Fibroblast of upper back skin (primary cell): ENCODE data around the gene LRP11.
"Not testable (repeated sequence)": the region's sequence is repeated elsewhere in the genome, so short reads cannot be mapped to it uniquely, and the experiment has no call there.

Experiments
- DNase-seq: peaks from one replicate; pipeline ENCODE4 v3.0.0-alpha.2; 2013

The LRP11 gene

DNA sequence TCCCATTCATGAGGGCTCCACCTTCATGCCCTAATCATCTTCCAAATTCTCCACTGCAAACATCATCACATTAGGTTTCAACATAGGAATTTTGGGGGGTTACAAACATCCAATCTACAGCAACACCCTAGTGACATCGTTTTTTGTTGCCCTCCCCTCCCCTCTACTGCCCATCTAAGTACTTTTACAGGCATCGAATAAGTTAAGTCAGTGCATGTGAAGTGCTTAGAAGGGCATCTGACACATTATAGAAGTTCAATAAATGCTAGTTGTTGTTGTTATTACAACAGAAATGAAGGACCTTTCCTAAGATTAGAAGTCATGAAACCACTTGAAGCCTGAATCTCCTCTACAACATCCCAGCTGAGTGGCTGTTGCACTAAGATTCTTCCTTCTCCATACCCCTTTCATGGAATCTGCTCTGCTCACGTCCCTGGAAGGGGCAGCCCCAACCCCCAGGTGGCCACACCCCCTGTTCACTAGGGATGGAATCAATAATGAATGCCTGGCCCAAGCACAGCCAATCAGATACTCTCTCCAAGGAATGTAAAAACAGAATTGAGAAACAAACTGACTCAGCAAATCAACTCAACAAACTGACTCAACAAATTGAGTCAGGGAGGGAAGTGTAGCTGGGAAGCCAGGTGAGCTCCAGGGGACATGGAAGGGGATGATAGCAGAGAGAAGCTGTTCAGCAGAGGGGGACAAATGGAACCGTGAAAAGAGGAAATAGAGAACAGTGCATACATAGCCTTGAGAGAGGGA, 3.9 kb upstream of the LRP11 start:
- DNase-seq, result peak; percentile 38

DNA sequence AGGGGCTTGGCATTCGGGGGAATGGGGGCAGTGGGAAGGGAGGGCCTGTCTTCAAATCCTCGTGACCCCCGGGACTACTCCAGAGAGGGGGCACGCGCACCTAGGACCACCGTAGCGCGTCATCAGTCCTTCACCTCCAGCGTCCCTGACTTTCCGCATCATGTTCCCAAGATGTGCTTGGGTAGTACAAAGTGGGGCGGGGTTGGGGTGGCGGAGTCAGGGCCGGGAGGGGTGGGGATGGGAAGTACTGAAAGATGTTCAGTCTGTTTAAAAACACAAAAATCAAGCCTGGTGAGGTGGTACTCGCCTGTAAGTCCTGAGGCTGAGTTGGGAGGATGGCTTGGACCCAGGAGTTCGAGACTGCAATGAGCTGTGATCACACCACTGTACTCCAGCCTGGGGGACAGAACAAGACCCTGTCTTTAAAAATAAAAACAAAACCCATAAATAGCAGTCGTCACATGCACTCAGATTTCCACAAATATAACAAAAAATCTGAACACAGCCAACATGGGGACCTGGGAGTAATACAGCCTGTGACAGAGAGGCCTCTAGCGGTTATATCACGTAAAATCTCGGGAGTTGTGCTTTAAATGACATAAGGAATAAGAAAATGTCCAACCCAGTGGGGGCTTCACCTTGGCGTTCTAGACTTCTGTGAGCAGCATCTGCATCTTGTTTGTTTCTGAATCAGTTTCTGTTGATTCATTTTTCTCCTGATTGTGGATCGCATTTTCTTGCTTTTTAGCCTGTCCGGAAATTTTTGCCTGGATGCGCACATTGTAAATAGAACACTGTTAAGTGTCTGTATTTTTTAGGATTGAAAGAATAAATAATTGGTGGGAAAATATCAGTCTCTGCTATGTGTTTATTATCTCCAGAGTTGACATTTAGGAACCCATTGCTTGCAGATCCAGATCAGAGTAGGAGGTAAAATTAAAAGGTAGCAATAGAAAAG, 698 bp upstream of the LRP11 start:
- DNase-seq, result peak; percentile 67

DNA sequence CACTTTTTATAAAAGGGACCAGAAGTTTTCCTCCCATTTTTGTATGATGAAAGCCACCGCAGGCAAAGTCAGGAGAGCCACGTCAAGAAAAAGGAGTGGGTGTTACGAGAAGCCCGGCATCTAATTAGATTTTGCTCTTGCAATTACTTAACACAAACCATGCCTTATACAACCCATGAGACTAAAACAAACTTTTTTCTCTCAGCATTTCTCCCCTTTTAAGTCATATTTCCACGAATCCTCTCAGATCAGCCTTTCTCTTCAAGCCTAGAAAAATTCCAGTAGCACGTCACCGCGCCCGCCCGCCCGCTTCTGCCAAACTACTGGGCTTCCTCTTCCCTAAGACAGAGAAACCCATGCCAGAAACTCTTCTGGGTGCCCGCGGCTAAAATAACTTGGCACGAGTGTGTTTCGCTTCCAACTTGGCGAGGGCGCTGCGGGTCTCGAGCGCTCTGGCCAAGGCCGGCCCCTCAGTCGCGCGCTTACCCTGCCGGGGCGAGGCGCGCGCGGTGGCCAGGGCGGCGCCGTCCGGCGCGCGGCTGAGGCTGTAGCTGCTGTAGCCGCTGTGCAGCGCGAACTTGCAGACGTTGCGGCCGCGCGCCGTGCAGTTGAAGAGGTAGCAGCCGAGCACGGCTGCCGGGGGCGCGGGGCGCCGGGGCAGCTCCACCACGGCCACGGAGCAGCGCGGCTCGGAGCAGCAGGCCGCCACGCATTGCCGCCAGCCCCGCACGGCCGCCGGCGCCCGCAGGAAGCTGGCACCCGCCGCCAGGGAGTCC, 1.0 kb downstream of the LRP11 start:
- DNase-seq, result peak; percentile 52

- not testable (repeated sequence) for DNase-seq
These were observed 1.8 kb downstream of the LRP11 start for GRCh38 chr6:149862424-149862738.

DNA sequence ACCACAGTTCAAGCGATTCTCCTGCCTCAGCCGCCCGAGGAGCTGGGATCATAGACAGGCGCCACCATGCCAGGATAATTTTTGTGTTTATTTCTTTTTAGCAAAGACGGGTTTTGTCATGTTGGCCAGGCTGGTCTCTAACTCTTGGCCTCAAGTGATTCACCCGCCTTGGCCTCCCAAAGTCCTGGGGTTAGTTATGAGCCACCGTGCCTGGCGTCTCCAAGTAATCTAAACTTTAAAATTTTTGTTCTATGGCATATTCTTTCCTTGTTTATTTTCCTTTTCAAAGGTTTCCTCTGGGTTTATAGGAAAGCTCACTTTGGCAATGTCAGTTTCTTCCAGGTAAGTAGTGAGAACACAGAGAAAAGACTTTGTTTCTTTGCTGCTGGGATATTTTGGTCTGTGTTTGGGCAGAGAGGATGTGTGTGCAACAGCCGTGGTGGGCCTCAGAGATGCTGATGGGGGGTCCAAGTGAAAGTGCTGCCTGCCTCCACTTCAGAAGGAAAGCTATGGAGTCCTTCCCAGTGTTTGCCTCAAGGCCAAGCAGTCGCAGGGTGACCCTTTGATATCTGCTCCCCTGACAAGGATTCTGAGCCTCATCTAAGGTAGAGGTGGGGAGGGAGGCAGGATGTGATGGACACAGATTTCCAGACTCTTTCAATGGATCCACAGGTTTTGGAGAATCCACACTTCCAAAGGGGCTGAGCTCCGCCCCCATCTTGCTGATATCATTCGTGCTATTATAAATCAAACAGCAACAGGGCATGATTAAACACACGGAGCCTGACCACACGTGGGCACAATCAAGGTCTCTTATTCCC, 2.3 kb downstream of the LRP11 start:
- DNase-seq, result no peak

DNA sequence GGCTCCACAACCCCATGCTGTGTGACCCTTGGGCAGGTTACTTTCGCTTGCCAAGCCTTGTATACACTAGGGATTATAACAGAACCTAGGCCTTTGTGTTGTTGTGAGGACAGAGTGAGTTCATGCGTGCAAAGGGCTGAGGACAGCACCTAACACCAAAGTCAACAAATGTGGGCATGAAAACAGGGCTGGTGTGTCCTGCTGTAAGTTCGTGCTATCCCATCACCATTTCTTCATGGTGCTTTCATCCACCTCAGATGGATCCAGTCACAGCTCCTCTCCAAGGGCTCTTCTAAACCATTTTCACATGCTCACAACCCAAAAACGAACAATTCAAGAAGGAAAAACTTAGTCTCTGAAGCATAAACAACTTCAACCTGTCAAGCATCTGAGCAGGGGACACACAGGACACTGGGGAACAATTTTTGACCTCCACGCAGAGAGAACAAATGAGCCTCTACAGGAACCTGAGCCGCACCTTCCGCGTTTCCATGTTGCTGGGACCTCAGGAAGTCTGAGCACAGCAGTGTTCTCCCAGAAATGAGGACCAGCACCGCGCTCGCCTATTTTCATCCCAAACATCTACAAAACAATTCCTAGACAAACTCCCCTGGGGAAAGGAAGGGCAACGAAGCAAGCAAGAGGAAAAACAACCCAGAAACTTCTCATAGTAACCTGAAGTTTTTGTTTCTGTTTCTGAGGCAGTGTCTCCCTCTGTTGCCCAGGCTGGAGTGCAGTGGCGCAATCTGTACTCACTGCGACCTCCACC, 3.1 kb downstream of the LRP11 start:
- no peak for DNase-seq

DNA sequence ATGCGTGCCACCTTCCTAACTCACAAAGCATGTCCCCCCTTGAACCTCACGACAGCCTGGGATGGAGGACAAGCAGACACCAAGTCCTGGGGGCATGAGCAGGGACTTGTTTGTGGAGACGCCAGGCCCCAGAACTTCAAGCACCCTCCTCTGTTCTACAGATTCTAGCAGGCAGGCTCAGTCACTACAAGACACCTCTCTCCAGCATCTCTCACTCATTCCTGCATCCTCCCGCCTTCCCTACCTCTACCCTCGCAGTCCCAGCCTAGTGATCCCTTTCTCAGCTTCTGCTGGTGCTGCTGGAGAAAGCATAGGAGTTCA, 3.7 kb downstream of the LRP11 start:
- DNase-seq, result no peak

- DNase-seq, result no peak
These were observed 4.2 kb downstream of the LRP11 start for GRCh38 chr6:149859938-149860337.

DNA sequence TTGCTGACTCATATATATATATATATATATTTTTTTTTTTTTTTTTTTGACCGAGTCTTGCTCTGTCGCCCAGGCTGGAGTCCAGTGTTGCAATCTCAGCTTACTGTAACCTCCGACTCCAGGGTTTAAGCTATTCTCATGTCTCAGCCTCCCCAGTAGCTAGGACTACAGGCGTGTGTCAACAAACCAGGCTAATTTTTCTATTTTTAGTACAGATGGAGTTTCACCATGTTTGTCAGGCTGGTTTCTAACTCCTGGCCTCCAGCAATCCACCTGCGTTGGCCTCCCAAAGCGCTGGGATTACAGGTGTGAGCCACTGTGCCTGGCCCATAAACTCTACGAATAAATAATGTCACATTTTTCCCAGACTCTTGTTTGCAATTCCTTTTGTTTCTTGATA, 4.8 kb downstream of the LRP11 start:
- DNase-seq, result peak; percentile 53

DNA sequence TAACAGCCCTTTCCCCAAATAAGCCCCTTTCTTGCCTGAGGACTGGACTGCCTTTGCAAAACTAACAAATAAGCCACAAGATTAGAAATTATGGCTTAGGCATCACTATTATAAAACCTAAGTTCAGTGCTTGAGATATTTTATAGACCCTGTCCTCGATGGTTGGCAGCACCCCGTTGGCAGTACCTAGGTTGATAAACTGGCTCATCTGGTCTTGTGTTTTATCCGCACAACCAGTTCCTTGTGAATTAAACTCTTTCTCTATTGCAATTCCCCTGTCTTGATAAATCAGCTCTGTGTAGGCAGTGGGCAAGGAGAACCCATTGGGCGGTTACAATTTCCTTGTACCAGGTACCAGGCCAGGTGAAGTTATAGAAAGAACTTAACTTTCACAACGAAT, 6.6 kb downstream of the LRP11 start:
- no peak for DNase-seq

DNA sequence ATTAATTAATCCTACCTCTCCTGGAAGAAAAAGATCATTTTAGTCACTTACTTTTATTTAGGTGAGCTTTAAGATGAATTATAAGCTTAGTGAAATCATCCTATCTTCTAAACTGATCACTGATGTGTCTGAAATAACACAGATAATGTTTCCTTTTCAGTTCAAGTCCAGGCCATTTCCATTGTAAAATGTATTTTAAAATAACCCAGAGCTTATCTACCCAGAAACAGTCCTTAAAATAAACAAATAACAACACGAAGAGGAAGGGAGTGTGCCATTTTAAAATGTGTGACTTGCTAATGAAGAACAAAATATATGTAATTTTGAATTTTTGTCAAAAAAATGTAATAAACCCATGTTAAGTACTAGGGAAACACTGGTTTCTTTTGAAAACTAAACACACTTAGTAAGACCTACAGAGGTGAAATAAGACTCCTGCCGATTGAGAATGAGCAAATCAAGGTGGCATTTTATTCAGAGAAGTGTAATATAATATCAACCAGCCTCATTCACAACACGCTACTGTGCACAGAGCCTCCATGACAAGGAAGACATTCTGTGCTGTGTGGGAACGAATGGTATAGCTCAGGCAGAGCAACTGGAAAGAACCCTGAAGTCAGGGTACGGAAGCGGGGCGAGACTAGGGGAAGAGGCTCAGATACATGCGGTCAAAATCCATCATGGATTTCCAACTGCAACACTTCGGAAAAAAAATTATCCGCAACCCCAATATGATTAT, 7.7 kb downstream of the LRP11 start:
- DNase-seq, result no peak

- DNase-seq, result no peak
These were observed 8.4 kb downstream of the LRP11 start for GRCh38 chr6:149855741-149856140.

- DNase-seq, result peak; percentile 89
These were observed 9.0 kb downstream of the LRP11 start for GRCh38 chr6:149855040-149855654.

DNA sequence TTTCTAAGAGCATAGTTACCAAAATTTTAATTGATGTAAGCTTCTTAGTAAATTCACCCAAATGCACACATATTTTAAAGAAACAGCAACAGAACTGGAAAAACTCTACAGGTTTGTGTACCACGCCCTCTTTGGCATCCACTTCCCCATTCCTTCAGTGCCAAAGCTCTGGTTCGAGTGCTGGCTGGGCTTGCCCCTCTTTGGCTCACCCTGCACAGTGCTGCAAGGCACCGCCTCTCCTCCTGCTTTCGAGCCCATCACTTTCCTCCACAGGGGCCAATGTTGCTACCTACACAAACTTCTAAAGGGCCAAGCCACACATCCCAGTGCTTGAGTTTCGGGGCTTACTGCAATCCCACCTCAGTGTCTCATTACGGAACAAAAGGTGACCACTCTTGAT, 9.6 kb downstream of the LRP11 start:
- DNase-seq, result no peak

- not testable (repeated sequence) for DNase-seq
These were observed 10.1 kb downstream of the LRP11 start for GRCh38 chr6:149854017-149854416.

DNA sequence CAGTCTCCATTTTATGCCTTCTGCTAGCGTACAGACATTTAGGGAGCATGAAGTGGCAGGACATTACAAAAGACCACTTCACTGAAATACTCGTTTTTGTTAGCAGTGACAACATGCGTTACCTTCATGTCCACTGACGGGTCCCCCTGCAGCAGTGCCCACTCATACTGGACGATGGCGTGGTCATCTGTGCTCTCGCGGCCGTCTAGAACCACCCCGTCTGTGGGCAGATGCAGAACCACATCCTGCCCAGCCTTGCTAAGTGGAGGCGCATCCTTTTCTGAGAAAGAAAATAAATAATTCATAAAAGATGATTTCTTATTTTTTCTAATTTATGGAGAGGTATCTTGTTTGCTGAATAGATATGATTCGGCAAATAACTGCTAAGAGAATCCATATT, 11.3 kb downstream of the LRP11 start:
- DNase-seq, result no peak

GRCh38 chr6:149852180-149852579, 12.0 kb downstream of the LRP11 start:
- no peak for DNase-seq

GRCh38 chr6:149851461-149852110, 12.6 kb downstream of the LRP11 start:
- peak; percentile 60 for DNase-seq

DNA sequence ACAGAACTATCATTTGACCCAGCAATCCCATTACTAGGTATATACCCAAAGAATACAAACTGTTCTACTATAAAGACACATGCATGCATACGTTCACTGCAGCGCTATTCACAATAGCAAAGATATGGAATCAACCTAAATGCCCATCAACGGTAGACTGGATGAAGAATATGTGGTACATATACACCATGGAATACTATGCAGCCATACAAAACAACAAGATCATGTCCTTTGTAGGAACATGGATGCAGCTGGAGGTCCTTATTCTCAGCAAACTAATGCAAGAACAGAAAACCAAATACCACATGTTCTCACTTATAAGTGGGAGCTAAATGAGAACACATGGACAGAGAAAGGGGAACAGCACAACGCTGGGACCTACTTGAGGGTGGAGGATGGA, 15.8 kb downstream of the LRP11 start:
- DNase-seq, result not testable (repeated sequence)

GRCh38 chr6:149847939-149848267, 16.3 kb downstream of the LRP11 start:
- DNase-seq, result no peak
